Measurements from ENCODE around the gene MYO1H. TPM values are rescaled to one million over a fixed set of nuclear protein-coding genes. Genes with fewer than 3 reads are reported as not detected.
A peak's percentile ranks its signal among the peaks of the same experiment; 100 is the strongest.

MYO1H gene
- total RNA-seq, 1 experiment from 2014 or later: not detected

DNA sequence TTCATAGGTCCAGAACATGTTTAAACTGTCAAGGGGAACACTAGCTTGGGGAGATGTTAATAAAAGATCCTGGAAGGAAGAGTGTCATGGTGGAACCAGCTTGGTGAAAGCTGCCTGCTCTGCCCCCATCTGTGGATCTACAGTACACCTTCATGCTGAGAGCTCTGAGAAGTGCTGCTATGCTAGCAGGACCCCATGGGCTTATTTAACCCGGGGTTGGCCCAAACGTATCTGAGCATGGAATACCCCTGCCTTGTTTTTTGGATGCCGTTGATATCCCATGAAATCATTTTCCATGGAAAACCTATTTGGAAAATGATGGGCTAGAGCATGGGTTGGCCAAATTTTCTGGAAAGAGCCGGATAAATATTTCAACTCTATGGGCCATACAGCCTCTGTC is 144.0 kb downstream of the MYO1H start:
- no peak for DNase-seq (ENCODE audit: low read depth)

DNA sequence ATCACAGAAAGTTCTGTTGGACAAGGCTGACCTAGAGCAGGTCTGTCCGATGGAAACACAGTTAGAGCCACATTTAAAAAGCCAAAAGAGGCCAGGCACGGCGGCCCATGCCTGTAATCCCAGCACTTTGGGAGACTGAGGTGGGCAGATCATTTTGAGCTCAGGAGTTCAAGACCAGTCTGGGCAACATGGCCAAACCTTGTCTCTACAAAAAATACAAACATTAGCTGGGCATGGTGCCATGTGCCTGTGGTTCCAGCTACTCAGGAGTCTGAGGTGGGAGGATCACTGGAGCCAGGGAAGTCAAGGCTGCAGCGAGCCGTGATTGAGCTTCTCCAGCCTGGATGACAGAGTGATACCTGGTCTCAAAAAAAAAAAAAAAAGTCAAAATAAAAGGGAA is 144.7 kb downstream of the MYO1H start:
- no peak for DNase-seq (ENCODE audit: low read depth)

DNA sequence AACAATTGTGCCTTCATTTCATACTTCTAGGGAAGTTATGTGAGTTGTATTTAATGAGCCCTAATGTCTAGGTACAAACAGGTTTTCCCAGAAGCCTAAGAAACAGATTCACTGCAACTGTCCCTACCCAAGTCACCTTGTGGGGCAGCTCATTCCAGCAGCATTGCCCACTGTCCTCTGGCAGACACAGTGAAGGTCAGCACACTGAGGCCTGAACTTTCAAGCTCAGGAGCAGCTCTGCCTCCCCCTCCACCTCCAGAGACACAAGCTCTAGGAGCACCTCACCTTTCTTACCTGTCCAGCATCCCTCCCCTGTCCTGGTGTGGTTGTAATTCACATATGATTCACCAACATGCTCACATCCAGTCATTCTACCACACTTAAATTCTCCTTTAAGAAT is 145.4 kb downstream of the MYO1H start:
- DNase-seq (ENCODE audit: low read depth): no peak

DNA sequence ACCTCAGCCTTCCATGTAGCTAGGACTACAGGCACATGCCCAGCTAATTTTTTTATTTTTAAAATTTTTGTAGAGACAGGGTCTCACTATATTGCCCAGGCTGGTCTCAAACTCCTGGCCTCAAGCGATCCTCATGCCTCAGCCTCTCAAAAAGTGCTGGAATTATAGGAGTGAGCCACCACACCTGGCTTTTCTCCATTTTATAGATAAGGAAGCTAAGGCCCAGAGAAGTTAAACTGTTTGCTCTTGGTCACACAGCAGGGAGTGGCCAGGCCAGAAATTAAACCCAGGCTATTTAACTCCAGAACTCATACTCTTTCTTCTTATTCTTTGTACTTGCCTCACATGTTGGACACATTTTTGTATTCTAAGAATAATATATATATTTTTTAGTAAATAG is 146.2 kb downstream of the MYO1H start:
- DNase-seq (ENCODE audit: low read depth): no peak

DNA sequence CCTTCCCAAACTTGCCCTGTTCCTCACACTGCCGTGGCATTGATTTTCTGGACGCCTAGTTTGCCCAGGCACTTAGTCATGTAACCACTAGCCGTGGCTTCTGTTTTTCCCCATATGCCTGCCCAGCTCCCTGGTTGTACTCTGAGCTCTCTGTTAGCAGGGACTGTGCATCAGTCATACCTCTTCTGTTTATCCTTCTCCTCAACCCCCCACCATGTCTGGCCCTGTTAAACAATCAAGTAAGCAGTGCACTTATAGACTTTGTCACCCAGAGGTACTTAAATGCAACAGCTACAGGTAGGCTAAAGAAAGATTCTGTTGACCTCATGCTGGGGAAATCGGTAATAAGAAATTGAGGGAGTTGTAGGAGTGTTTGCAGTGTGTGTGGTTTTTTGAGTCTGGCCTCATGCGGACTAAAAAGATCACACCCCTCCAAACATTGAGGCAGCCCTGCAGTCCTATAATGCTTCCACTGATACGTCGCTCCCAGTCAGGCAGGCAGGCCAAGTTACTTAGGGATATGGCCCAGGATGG is 146.7 kb downstream of the MYO1H start:
- peak; percentile 2 for DNase-seq (ENCODE audit: low read depth)

DNA sequence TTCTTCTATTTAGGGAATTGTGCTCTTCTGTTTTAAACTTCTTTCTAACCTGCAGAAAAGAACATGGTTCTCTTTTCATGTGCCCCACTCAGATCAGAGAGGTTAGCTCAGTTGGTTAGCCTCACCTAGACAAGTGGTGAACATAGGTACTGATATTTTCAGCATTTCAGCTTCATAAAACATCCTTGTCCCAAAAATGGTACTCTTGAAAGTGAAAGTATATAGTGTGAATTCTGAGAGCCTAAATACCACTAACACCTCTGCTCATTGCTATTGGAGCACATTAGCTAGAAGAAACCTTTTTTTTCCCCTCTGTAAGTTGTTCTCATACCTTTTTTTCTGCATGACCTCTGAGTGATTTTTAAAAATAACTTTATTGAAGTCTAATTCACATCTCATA is 147.3 kb downstream of the MYO1H start:
- no peak for DNase-seq (ENCODE audit: low read depth)

DNA sequence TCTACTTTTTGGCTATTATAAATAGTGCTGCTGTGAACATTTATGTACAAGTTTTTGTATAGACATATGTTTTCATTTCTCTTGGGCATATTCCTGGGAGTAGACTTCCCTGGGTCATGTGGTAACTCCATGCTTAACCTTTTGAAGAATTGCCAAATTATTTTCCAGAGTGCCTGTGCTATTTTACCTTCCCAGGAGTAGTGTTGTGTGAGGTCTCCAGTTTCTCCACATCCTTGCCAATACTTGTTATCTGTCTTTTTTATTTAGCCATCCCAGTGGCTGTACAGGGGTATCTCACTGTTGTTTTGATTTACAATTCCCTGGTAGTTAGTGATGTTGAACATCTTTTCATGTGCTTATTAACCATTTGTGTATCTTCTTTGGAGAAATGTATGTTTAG is 148.6 kb downstream of the MYO1H start:
- DNase-seq (ENCODE audit: low read depth): no peak

DNA sequence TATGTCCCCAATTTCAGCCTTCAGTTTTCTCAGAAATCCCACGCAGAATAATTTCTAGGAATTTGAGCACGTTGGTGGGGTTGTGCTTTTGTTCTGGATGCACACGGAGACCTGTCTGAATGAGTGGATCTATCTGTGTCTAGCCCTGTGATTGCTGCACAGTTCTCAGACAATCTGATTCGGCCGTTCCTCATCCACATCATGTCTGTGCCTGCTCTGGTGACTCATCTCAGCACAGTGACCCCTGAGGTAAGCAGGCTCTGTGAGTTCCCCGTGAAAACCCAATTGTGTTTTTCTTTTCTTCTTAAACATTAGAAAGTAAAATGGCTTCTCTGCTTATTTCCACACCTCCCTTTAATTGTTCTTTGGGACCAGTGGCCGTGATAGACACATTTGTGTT is 150.0 kb downstream of the MYO1H start:
- DNase-seq (ENCODE audit: low read depth): peak; percentile 42

Other genes with a start within 250 kb of the MYO1H start
- gene ACACB, start 231.3 kb upstream of the MYO1H start, total RNA-seq (2014; rRNA removed; shearing (Covaris generic)): 1.2 and 2.0 TPM in 2 replicates
- not detected in 2 replicates for gene FOXN4, start 38.6 kb upstream of the MYO1H start, total RNA-seq (2014; rRNA removed; shearing (Covaris generic))
- 44.6 and 56.3 TPM in 2 replicates for gene KCTD10, start 129.4 kb downstream of the MYO1H start, total RNA-seq (2014; rRNA removed; shearing (Covaris generic))
- 31.0 and 32.2 TPM in 2 replicates for gene UBE3B, start 129.7 kb downstream of the MYO1H start, total RNA-seq (2014; rRNA removed; shearing (Covaris generic))
- gene MMAB, start 225.6 kb downstream of the MYO1H start, total RNA-seq (2014; rRNA removed; shearing (Covaris generic)): 47.7 and 61.5 TPM in 2 replicates
- 52.5 and 62.2 TPM in 2 replicates for gene MVK, start 225.9 kb downstream of the MYO1H start, total RNA-seq (2014; rRNA removed; shearing (Covaris generic))

Measured in HT1080 (cell line).